ENCODE data around the gene PSMA3.

DNA sequence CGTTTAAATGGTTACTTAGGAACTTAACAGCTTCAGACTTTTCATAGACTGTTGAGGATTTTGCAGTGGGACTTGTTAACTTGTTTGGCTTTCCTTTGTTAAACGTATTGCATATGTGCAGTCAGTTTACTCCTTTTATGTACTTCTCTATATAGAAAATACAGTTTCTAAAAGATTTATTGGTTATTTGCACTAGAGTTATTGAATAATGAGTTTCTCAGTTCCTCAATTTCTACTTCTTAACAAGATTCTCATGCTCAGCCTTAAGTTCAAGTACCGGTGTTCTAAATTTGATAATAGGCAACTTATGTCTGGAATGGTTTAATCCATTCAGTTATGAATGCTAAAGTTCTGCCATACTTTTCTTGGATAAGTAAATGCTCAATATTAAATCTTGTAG lies 919 bp downstream of the PSMA3 start:
- TF ChIP-seq, protein P1, sequence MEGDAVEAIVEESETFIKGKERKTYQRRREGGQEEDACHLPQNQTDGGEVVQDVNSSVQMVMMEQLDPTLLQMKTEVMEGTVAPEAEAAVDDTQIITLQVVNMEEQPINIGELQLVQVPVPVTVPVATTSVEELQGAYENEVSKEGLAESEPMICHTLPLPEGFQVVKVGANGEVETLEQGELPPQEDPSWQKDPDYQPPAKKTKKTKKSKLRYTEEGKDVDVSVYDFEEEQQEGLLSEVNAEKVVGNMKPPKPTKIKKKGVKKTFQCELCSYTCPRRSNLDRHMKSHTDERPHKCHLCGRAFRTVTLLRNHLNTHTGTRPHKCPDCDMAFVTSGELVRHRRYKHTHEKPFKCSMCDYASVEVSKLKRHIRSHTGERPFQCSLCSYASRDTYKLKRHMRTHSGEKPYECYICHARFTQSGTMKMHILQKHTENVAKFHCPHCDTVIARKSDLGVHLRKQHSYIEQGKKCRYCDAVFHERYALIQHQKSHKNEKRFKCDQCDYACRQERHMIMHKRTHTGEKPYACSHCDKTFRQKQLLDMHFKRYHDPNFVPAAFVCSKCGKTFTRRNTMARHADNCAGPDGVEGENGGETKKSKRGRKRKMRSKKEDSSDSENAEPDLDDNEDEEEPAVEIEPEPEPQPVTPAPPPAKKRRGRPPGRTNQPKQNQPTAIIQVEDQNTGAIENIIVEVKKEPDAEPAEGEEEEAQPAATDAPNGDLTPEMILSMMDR (IDR thresholded peaks at IDR 0.05; ENCODE audit: low read depth, low read length): no peak
- TF ChIP-seq, protein P2, sequence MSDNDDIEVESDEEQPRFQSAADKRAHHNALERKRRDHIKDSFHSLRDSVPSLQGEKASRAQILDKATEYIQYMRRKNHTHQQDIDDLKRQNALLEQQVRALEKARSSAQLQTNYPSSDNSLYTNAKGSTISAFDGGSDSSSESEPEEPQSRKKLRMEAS (IDR thresholded peaks at IDR 0.05; ENCODE audit: low read depth, low read length): no peak
- TF ChIP-seq MYC (IDR thresholded peaks at IDR 0.05; ENCODE audit: low read depth, low read length): no peak
